Activated naive CD8-positive, alpha-beta T cell (primary cell): ENCODE results near the gene SETD1B.

Experiments used
- H3K27ac Mint-ChIP-seq: one replicate; pipeline ENCODE4 v1.8.0; 2021; ENCODE audit warnings: mixed read lengths
- H3K27me3 Mint-ChIP-seq: one replicate; pipeline ENCODE4 v1.8.0; 2021; ENCODE audit warnings: mixed read lengths
- H3K36me3 Mint-ChIP-seq: one replicate; pipeline ENCODE4 v1.8.0; 2021; ENCODE audit warnings: mixed read lengths
- H3K4me1 Mint-ChIP-seq: one replicate; pipeline ENCODE4 v1.8.0; 2021; ENCODE audit warnings: low read depth, mixed read lengths
- H3K4me3 Mint-ChIP-seq: one replicate; pipeline ENCODE4 v1.8.0; 2021; ENCODE audit warnings: mild to moderate bottlenecking, mixed read lengths
- H3K9me3 Mint-ChIP-seq: one replicate; pipeline ENCODE4 v1.8.0; 2021; ENCODE audit warnings: low read depth, mixed read lengths

The SETD1B gene

GRCh38 chr12:121774968-121775474 lies 28.8 kb upstream of the SETD1B start:
- Mint-ChIP-seq H3K4me1 (peaks cover 21% of the 10 kb centered on the region), H3K4me3 (no peak overlapping the region), H3K36me3 (no peaks in the 10 kb centered on the region), H3K27ac (no peak overlapping the region), H3K9me3 (no peaks in the 10 kb centered on the region), H3K27me3 (no peaks in the 10 kb centered on the region)

DNA sequence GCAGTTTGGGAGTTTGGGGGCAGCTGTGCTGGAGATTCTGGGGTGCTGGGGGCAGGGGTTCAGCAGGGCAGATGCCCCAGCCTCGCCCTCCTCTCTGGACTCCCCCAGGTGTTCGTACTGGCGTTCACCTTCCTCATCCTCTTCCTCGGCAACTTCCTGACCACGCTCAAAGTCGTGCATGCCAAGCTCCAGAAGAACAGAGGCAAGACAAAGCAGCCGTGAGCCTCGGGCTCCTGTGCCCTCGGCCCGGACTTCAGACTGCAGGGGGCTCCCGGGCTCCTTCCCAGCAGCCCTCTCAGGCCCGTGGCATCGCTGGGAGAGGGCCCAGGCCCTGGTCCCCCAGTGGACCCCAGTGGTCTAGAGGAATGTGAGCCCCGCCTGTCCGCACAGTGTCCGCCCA lies 28.3 kb upstream of the SETD1B start:
- no peaks in the 10 kb centered on the region for H3K27me3 Mint-ChIP-seq
- H3K36me3 Mint-ChIP-seq: no peaks in the 10 kb centered on the region

DNA sequence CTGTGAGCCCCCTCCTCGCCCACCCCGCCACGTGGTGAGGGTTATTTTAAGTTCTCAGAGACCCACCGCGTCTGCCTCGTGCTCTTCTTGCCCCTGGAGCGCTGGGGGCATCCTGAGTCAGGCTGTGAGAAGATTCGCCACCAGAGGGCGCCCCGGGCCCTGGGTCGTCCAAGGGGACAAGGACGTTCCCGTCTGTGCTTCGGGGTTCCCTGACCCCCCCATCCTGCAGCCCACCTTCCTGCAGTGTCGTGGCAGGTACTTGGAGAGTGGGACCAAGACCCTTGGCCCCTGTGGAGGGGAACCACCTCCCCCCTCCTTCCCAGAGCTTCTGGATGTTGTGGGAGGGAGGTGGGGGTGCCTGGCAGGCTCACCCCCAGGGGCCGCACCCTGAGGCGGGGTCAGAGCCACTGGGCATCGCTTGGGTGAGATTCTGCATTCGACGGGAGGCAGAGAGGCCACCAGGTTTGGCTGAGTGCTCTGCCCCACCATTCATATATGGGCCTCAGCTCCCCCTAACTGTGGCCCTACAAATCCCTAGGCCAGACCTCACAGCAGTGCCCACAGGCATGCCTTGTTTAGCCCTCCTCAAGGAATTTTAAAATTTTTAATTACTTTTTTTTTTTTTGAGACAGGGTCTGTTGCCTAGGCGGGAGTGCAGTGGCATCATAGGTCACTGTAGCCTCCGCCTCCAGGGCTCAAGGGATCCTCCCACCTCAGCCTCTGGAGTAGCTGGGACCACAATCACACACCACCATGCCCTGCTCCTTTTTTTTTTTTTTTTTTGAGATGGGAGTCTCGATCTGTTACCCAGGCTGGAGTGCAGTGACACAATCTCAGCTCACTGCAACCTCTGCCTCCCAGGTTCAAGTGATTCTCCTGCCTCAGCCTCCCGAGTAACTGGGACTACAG lies 27.4 kb upstream of the SETD1B start:
- Mint-ChIP-seq H3K4me3 (no peak overlapping the region), H3K9me3 (no peaks in the 10 kb centered on the region), H3K4me1 (peaks cover 30% of the 10 kb centered on the region)

More for the DNA sequence above, 28.3 kb upstream of the SETD1B start:
- H3K4me1 Mint-ChIP-seq: peaks cover 25% of the 10 kb centered on the region
- H3K4me3 Mint-ChIP-seq: no peak overlapping the region
- no peak overlapping the region for H3K27ac Mint-ChIP-seq
- H3K9me3 Mint-ChIP-seq: no peaks in the 10 kb centered on the region

DNA sequence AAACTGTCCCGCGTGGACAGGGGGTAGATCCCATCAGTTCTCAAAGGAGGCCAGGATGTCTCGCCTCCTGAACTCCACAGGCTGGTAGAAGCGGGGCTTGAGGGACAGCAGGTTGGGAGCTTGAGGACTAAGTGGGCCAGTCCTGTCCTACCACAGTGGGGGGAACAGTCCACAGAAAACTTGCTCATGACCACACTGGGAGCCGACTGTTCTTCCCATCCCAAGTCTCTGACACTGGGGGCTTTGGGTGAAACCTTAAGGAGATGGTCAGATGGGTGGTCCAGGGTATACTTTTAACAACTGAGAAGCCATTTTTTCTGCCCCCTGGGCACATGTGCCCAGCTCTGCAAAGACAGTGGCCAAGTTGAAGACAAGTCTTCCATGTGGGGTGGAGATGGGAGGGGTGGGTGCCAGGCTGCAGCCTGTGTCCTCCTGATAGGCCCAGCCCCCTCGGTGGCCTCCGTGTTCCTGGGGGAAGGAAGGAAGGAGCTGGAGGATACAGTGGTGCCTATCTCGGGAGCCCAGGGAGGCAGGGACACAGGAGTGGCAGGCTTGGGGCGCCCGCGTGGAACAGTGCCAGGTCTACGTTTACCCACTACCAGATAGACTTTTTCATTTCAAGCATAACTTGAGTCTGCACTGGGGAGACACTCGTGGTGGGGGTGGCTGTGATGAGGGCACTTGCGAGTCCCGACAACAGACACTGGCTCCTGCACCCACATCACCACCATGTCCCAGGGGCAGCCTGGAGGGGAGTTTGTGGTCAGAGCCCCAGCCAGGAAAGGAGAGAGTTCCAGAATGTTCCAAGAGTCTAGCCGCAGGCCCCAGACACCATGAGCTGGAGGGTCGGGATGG lies 25.0 kb upstream of the SETD1B start:
- peaks cover 40% of the 10 kb centered on the region for H3K4me1 Mint-ChIP-seq

More for the DNA sequence above, 27.4 kb upstream of the SETD1B start:
- Mint-ChIP-seq H3K27me3 (no peaks in the 10 kb centered on the region), H3K36me3 (no peaks in the 10 kb centered on the region), H3K27ac (peak overlapping the region; percentile 50)

GRCh38 chr12:121779422-121779895 lies 24.4 kb upstream of the SETD1B start:
- H3K27ac Mint-ChIP-seq: peak overlapping the region; percentile 80

More for the DNA sequence above, 25.0 kb upstream of the SETD1B start:
- peak overlapping the region; percentile 80 for H3K27ac Mint-ChIP-seq
- H3K27me3 Mint-ChIP-seq: no peaks in the 10 kb centered on the region
- H3K9me3 Mint-ChIP-seq: no peaks in the 10 kb centered on the region
- peaks cover 2% of the 10 kb centered on the region for H3K36me3 Mint-ChIP-seq
- H3K4me3 Mint-ChIP-seq: no peak overlapping the region

GRCh38 chr12:121780429-121780828 lies 23.4 kb upstream of the SETD1B start:
- peaks cover 7% of the 10 kb centered on the region for H3K36me3 Mint-ChIP-seq
- H3K4me3 Mint-ChIP-seq: peak overlapping the region; percentile 59
- peak overlapping the region; percentile 72 for H3K27ac Mint-ChIP-seq
- no peaks in the 10 kb centered on the region for H3K9me3 Mint-ChIP-seq
- H3K4me1 Mint-ChIP-seq: peaks cover 53% of the 10 kb centered on the region
- H3K27me3 Mint-ChIP-seq: no peaks in the 10 kb centered on the region

More at GRCh38 chr12:121779422-121779895, 24.4 kb upstream of the SETD1B start:
- Mint-ChIP-seq H3K36me3 (peaks cover 2% of the 10 kb centered on the region), H3K4me3 (no peak overlapping the region), H3K27me3 (no peaks in the 10 kb centered on the region), H3K4me1 (peaks cover 44% of the 10 kb centered on the region), H3K9me3 (no peaks in the 10 kb centered on the region)

GRCh38 chr12:121781484-121781997 lies 22.3 kb upstream of the SETD1B start:
- Mint-ChIP-seq H3K4me1 (peaks cover 58% of the 10 kb centered on the region), H3K27ac (peak overlapping the region; percentile 97), H3K4me3 (peak overlapping the region; percentile 86), H3K9me3 (no peaks in the 10 kb centered on the region), H3K36me3 (peaks cover 7% of the 10 kb centered on the region), H3K27me3 (no peaks in the 10 kb centered on the region)

- H3K36me3 Mint-ChIP-seq: peaks cover 9% of the 10 kb centered on the region
- H3K27ac Mint-ChIP-seq: peak overlapping the region; percentile 97
- peak overlapping the region; percentile 86 for H3K4me3 Mint-ChIP-seq
- no peaks in the 10 kb centered on the region for H3K27me3 Mint-ChIP-seq
- H3K4me1 Mint-ChIP-seq: peaks cover 65% of the 10 kb centered on the region
- no peaks in the 10 kb centered on the region for H3K9me3 Mint-ChIP-seq
Observed at GRCh38 chr12:121781998-121782979, 21.5 kb upstream of the SETD1B start.

DNA sequence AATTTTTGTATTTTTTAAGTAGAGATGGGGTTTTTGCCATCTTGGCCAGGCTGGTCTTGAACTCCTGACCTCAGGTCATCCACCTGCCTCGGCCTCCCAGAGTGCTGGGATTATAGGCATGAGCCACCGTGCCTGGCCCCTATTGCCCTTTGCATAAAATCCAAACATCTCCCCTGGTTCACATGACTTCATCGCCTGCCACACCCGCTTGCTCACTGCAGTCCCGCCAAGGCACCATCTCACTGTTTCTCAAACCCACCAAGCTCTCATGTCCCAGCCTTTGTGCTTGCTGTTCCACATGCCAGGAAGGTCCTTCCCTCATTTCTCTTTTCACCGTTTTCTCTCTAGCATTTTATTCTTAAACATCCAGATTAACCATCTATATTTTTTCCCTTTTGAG lies 20.0 kb upstream of the SETD1B start:
- H3K4me1 Mint-ChIP-seq: peaks cover 75% of the 10 kb centered on the region
- H3K27me3 Mint-ChIP-seq: no peaks in the 10 kb centered on the region
- peak overlapping the region; percentile 90 for H3K27ac Mint-ChIP-seq
- peak overlapping the region; percentile 85 for H3K4me3 Mint-ChIP-seq
- no peaks in the 10 kb centered on the region for H3K9me3 Mint-ChIP-seq
- peaks cover 9% of the 10 kb centered on the region for H3K36me3 Mint-ChIP-seq

DNA sequence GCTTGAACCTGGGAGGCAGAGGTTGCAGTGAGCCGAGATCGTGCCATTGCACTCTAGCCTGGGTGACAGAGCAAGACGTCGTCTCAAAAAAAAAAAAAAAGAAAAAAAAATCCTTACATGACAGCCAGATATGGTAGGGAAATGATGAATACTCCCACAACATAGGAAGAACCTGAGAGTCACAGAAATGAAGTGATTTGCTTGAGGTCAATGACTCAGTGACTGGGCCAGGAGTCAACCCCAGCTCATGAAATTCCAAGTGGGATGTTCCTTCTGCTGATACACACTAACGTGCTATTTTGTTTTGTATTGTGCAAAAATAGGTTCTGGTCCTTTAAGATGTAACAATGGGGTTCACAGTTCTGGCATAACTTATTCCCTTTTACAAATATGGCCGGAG lies 19.3 kb upstream of the SETD1B start:
- Mint-ChIP-seq H3K4me3 (peak overlapping the region; percentile 85), H3K27ac (peak overlapping the region; percentile 90), H3K36me3 (peaks cover 9% of the 10 kb centered on the region), H3K4me1 (peaks cover 80% of the 10 kb centered on the region), H3K9me3 (no peaks in the 10 kb centered on the region), H3K27me3 (no peaks in the 10 kb centered on the region)

DNA sequence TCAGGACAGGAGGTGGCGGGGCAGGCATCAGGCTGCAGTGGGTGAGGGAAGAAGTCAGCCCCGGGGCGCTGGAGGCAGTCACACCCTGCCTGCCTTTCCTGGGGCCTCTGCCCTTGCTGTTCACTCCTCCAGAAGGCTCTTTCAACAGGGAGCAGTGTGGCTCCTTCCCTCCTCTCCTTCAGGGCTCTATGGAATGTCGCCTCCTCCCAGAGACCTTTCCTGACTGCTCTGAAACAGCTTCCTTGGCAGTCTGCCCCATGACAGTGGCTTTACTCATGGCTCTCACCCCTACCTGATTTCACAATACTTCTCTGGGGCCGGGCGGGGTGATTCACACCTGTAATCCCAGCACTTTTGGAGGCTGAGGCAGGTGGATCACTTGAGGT lies 17.4 kb upstream of the SETD1B start:
- H3K4me3 Mint-ChIP-seq: peak overlapping the region; percentile 75
- H3K4me1 Mint-ChIP-seq: peaks cover 88% of the 10 kb centered on the region
- no peaks in the 10 kb centered on the region for H3K27me3 Mint-ChIP-seq
- peak overlapping the region; percentile 93 for H3K27ac Mint-ChIP-seq
- H3K9me3 Mint-ChIP-seq: no peaks in the 10 kb centered on the region
- peaks cover 9% of the 10 kb centered on the region for H3K36me3 Mint-ChIP-seq

DNA sequence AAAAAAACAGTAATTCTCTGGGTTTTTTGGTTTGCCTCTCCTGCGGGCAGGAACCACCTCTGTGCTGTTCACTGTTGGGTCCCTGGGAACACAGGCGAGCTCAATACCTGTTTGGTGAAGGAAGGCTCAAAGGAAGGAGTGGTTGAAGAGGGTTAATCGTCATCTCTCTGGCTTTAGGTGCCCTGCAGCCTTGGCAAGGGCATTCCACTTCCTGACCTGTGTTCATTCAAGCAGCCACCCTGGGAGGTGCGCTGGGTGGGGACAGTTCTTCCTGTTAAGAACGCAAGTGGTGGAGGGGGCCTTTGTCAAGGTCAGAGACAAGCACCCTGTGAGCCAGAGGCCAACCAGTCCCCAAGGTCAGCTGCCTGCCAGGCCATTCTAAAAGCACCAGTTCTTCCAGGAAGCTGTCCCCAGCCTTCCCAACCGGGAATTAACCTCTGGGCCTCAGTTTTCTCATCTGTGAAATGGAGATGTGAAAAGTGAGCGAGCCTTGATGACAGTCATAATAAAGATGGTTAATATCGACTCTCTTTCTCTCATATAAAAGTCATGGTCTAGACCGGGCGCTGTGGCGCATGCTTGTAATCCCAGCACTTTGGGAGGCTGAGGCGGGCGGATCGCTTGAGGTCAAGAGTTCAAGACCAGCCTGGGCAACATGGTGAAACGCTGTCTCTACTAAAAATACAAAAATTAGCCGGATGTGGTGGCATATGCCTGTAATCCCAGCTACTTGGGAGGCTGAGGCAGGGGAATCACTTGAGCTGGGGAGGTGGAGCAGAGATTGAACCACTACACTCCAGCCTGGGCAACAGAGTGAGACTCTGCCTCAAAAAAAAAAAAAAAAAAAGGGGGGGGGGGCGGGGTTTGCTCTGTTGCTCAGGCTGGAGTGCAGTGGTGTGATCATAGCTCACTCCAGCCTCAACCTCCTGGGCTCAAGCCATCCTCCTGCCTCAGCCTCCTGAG lies 16.5 kb upstream of the SETD1B start:
- Mint-ChIP-seq H3K27me3 (no peaks in the 10 kb centered on the region), H3K9me3 (no peaks in the 10 kb centered on the region), H3K4me3 (peak overlapping the region; percentile 93), H3K27ac (peak overlapping the region; percentile 99), H3K4me1 (peaks cover 85% of the 10 kb centered on the region), H3K36me3 (peaks cover 8% of the 10 kb centered on the region)
